Measurements from ENCODE around the gene NR2C2AP.

The NR2C2AP gene

GRCh38 chr19:19152668-19153384 lies 50.4 kb downstream of the NR2C2AP start:
- DNase-seq (ENCODE audit: low read depth in 2 of 2, low spot score in 1 of 2) = no peak

- no peak for DNase-seq (ENCODE audit: low read depth in 2 of 2, low spot score in 1 of 2)
Observed at GRCh38 chr19:19151418-19151817, 51.8 kb downstream of the NR2C2AP start.

Data from stimulated activated CD8-positive, alpha-beta memory T cell treated with anti-CD3 and anti-CD28 coated beads, Interleukin-4, amount 100 ng/mL, for 4 hours (primary cell).